GM12878 (cell line): ENCODE data around the gene RALGPS1.

ENCODE experiments used
- EP300 ChIP-seq, 2 experiments: fragments of 150-350 bp in 1 of 2; IDR thresholded peaks; 2 replicates each; pipeline ENCODE4 v1.6.1; 2011 to 2012; ENCODE audit warnings: low read depth in 2 of 2, low read length in 2 of 2, borderline replicate concordance in 1 of 2, improper control_type of control experiment in 1 of 2, inconsistent platforms in 1 of 2; ENCODE audit not compliant: control insufficient read depth in 1 of 2
- EZH2 ChIP-seq: IDR thresholded peaks from 2 replicates; pipeline ENCODE4 v1.6.1; 2012; ENCODE audit warnings: low read depth, mild to moderate bottlenecking, control low read depth, inconsistent platforms, low read length, borderline replicate concordance; ENCODE audit not compliant: control insufficient read depth
- GABPA ChIP-seq: IDR thresholded peaks from 2 replicates; pipeline ENCODE4 v1.6.1; 2014; ENCODE audit warnings: antibody characterized with exemption, low read depth, mild to moderate bottlenecking, inconsistent platforms
- MTA3 ChIP-seq: IDR thresholded peaks from 2 replicates; pipeline ENCODE4 v1.6.1; 2012; ENCODE audit warnings: low read length, inconsistent platforms, borderline replicate concordance
- NFYA ChIP-seq: IDR thresholded peaks from 2 replicates; pipeline ENCODE4 v1.6.1; 2011; ENCODE audit warnings: low read depth, mild to moderate bottlenecking, low read length, improper control_type of control experiment, borderline replicate concordance
- PAX8 ChIP-seq: fragments of 450-650 bp; IDR thresholded peaks from 2 replicates; pipeline ENCODE4 v1.6.1; 2017; ENCODE audit warnings: mild to moderate bottlenecking, moderate library complexity
- POLR2A ChIP-seq: IDR thresholded peaks from 2 replicates; pipeline ENCODE4 v1.6.1; 2011; ENCODE audit warnings: low read depth, mild to moderate bottlenecking, low read length
- RFX5 ChIP-seq: IDR thresholded peaks from 2 replicates; pipeline ENCODE4 v1.6.1; 2011; ENCODE audit warnings: low read depth, low read length, improper control_type of control experiment
- TF ChIP-seq, protein P1 (sequence below), 3 experiments: IDR thresholded peaks in 2 of 3; conservative IDR thresholded peaks in 1 of 3; 2 replicates each; pipeline ENCODE4 v1.5.1; 2011; ENCODE audit warnings: low read depth in 3 of 3, low read length in 3 of 3, mild to moderate bottlenecking in 3 of 3, control low read depth in 2 of 3, moderate library complexity in 2 of 3, inconsistent platforms in 1 of 3, mixed read lengths in 1 of 3; ENCODE audit not compliant: control insufficient read depth in 2 of 3, insufficient read depth in 1 of 3; ENCODE audit errors: extremely low read depth in 1 of 3
- TF ChIP-seq, protein P2 (sequence below): fragments of 450-650 bp; IDR thresholded peaks from 2 replicates; pipeline ENCODE4 v1.6.1; 2014; ENCODE audit warnings: mild to moderate bottlenecking
- TF ChIP-seq, protein P3 (sequence below): IDR thresholded peaks from 2 replicates; pipeline ENCODE4 v1.6.1; 2011; ENCODE audit warnings: borderline replicate concordance, low read depth, mild to moderate bottlenecking, moderate library complexity, mixed read lengths, low read length; ENCODE audit not compliant: insufficient read depth; ENCODE audit errors: extremely low read length

DNA sequence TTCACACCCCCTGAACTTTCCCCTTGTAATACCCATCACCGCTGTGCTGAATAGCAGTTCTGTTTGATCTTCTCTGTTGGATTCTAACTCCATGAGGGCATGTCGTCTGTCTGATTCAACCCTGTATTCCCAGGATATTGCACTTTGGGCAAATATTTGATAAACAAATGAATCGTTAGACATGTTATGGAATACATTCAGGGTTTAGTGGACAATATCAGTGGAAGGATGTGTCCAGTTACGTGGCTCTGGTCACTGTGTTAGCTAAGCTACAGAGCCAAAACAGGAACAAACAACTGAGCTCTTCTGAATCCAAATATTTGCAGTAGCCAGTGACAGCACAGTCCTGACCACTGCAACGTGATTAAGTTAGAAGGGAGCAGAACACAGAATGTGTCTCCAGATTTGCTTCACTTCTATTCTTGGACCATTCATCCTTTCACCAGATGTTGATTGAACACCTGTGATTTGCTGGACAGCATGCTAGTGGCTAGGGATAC is 194.7 kb downstream of the RALGPS1 start:
- TF ChIP-seq NFYA, result no peak
- no peak for TF ChIP-seq MTA3
- no peak for TF ChIP-seq EP300 (IDR thresholded peaks at IDR 0.05; ENCODE audit: borderline replicate concordance in 1 of 2, control insufficient read depth in 1 of 2, low read depth in 2 of 2, low read length in 2 of 2)
- no peak for TF ChIP-seq RFX5
- TF ChIP-seq, protein P1, sequence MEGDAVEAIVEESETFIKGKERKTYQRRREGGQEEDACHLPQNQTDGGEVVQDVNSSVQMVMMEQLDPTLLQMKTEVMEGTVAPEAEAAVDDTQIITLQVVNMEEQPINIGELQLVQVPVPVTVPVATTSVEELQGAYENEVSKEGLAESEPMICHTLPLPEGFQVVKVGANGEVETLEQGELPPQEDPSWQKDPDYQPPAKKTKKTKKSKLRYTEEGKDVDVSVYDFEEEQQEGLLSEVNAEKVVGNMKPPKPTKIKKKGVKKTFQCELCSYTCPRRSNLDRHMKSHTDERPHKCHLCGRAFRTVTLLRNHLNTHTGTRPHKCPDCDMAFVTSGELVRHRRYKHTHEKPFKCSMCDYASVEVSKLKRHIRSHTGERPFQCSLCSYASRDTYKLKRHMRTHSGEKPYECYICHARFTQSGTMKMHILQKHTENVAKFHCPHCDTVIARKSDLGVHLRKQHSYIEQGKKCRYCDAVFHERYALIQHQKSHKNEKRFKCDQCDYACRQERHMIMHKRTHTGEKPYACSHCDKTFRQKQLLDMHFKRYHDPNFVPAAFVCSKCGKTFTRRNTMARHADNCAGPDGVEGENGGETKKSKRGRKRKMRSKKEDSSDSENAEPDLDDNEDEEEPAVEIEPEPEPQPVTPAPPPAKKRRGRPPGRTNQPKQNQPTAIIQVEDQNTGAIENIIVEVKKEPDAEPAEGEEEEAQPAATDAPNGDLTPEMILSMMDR (IDR thresholded peaks at IDR 0.05 in 2 of 3, conservative IDR thresholded peaks at IDR 0.05 in 1 of 3; ENCODE audit: control insufficient read depth in 2 of 3, extremely low read depth in 1 of 3, insufficient read depth in 1 of 3, low read depth in 3 of 3, low read length in 3 of 3), result no peak
- no peak for TF ChIP-seq GABPA
- TF ChIP-seq EZH2, result no peak
- TF ChIP-seq POLR2A, result no peak
- TF ChIP-seq, protein P2, sequence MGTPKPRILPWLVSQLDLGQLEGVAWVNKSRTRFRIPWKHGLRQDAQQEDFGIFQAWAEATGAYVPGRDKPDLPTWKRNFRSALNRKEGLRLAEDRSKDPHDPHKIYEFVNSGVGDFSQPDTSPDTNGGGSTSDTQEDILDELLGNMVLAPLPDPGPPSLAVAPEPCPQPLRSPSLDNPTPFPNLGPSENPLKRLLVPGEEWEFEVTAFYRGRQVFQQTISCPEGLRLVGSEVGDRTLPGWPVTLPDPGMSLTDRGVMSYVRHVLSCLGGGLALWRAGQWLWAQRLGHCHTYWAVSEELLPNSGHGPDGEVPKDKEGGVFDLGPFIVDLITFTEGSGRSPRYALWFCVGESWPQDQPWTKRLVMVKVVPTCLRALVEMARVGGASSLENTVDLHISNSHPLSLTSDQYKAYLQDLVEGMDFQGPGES, result no peak
- TF ChIP-seq PAX8, result no peak
- TF ChIP-seq, protein P3, sequence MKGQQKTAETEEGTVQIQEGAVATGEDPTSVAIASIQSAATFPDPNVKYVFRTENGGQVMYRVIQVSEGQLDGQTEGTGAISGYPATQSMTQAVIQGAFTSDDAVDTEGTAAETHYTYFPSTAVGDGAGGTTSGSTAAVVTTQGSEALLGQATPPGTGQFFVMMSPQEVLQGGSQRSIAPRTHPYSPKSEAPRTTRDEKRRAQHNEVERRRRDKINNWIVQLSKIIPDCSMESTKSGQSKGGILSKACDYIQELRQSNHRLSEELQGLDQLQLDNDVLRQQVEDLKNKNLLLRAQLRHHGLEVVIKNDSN, result no peak
